Calu3 (cell line): ENCODE measurements around the gene SNU13. TPM values are rescaled to one million over a fixed set of nuclear protein-coding genes. Genes with fewer than 3 reads are reported as not detected.
"Not testable (repeated sequence)": the region's sequence is repeated elsewhere in the genome, so short reads cannot be mapped to it uniquely, and the experiment has no call there.

Experiments used
- BruUV-seq: library from RNA; stranded (reverse); fragments of 400-500 nt; replicated peaks from 2 replicates; lab custom pipeline; 2021; lab: Mats Ljungman, UMichigan
- CTCF ChIA-PET: fragments of 300-600 bp; sonication (Branson Sonifier 250); formaldehyde crosslinking; loops from one replicate; lab custom pipeline; 2022; ENCODE audit warnings: antibody characterized with exemption; lab: Charles Lee
- DNase-seq: peaks from one replicate; pipeline ENCODE4 v3.0.0; 2022
- H3K27ac Mint-ChIP-seq: one replicate; pipeline ENCODE4 v1.8.0; 2022; ENCODE audit warnings: mixed read lengths; ENCODE audit not compliant: unreplicated experiment
- H3K27me3 Mint-ChIP-seq: one replicate; pipeline ENCODE4 v1.8.0; 2022; ENCODE audit warnings: mixed read lengths; ENCODE audit not compliant: unreplicated experiment
- H3K36me3 Mint-ChIP-seq: one replicate; pipeline ENCODE4 v1.8.0; 2022; ENCODE audit warnings: mild to moderate bottlenecking, moderate library complexity, mixed read lengths; ENCODE audit not compliant: insufficient read depth, unreplicated experiment
- H3K4me1 Mint-ChIP-seq: one replicate; pipeline ENCODE4 v1.8.0; 2022; ENCODE audit warnings: mild to moderate bottlenecking, low read depth, mixed read lengths; ENCODE audit not compliant: unreplicated experiment
- H3K4me3 Mint-ChIP-seq: one replicate; pipeline ENCODE4 v1.8.0; 2022; ENCODE audit warnings: mild to moderate bottlenecking, low read depth, moderate library complexity, mixed read lengths; ENCODE audit not compliant: unreplicated experiment
- H3K9me3 Mint-ChIP-seq: one replicate; pipeline ENCODE4 v1.8.0; 2022; ENCODE audit warnings: low read depth, mixed read lengths; ENCODE audit not compliant: unreplicated experiment
- CTCF ChIP-seq: fragments of 200-600 bp; IDR thresholded peaks from one replicate; pipeline ENCODE4 v1.8.0; 2022; ENCODE audit warnings: antibody characterized with exemption; ENCODE audit not compliant: unreplicated experiment
- intact Hi-C: fragments of 100-400 bp; cut with micrococcal nuclease; formaldehyde crosslinking; loops from one replicate; pipeline ENCODE4 v1.10.0; 2022; ENCODE audit not compliant: unreplicated experiment
- total RNA-seq: library from RNA; stranded (reverse); gene quantifications from 2 replicates; pipeline ENCODE4 v1.2.3, GENCODE V29; 2022

SNU13 gene
- total RNA-seq, 1 experiment from 2014 or later, result 213 TPM

GRCh38 chr22:41631115-41631514, 57.6 kb downstream of the SNU13 start:
- H3K27me3 Mint-ChIP-seq, H3K9me3 Mint-ChIP-seq, H3K4me3 Mint-ChIP-seq, DNase-seq, CTCF ChIA-PET, H3K4me1 Mint-ChIP-seq, intact Hi-C loops, H3K27ac Mint-ChIP-seq, BruUV-seq: not testable (repeated sequence)
- peaks cover 89% of the 10 kb centered on the region for H3K36me3 Mint-ChIP-seq

GRCh38 chr22:41625577-41625976, 63.1 kb downstream of the SNU13 start:
- Mint-ChIP-seq H3K9me3 (no peaks in the 10 kb centered on the region), H3K27me3 (no peaks in the 10 kb centered on the region), H3K36me3 (peaks cover 89% of the 10 kb centered on the region), H3K4me3 (no peak overlapping the region), H3K4me1 (peaks cover 10% of the 10 kb centered on the region), H3K27ac (no peak overlapping the region)
- CTCF ChIA-PET, result no interaction called here
- intact Hi-C loops, result no loop called here
- no peak for TF ChIP-seq CTCF
- no peak for DNase-seq
- BruUV-seq, result no TSS peak

Other genes with a start within 250 kb of the SNU13 start
- gene TOB2, start 242.1 kb downstream of the SNU13 start, total RNA-seq, result 57.3 and 64.1 TPM in 2 replicates
- 53.3 and 68.5 TPM in 2 replicates for gene PHF5A, start 220.2 kb downstream of the SNU13 start, total RNA-seq
- 94.0 and 94.5 TPM in 2 replicates for gene ACO2, start 219.8 kb downstream of the SNU13 start, total RNA-seq
- gene POLR3H, start 144.4 kb downstream of the SNU13 start, total RNA-seq, result 49.7 and 53.8 TPM in 2 replicates
- not detected in 2 replicates for gene CSDC2, start 127.9 kb downstream of the SNU13 start, total RNA-seq
- gene PMM1, start 99.0 kb downstream of the SNU13 start, total RNA-seq, result 18.0 and 20.6 TPM in 2 replicates
- gene DESI1, start 67.8 kb downstream of the SNU13 start, total RNA-seq, result 63.7 and 64.5 TPM in 2 replicates
- 369 and 401 TPM in 2 replicates for gene XRCC6, start 67.6 kb downstream of the SNU13 start, total RNA-seq
- 0.68 and 0.83 TPM in 2 replicates for gene MEI1, start 10.6 kb upstream of the SNU13 start, total RNA-seq
- 18.4 and 20.1 TPM in 2 replicates for gene CCDC134, start 111.8 kb upstream of the SNU13 start, total RNA-seq
- gene SREBF2, start 144.2 kb upstream of the SNU13 start, total RNA-seq, result 145 and 159 TPM in 2 replicates
- gene SHISA8, start 226.2 kb upstream of the SNU13 start, total RNA-seq, result not detected in 2 replicates
- gene TNFRSF13C, start 237.9 kb upstream of the SNU13 start, total RNA-seq, result 1.4 and 1.5 TPM in 2 replicates